Retinal pigment epithelial cell (primary cell): ENCODE results near the gene KIAA1671.
A peak's percentile ranks its signal among the peaks of the same experiment; 100 is the strongest.

Experiments used
- DNase-seq: peaks from one replicate; pipeline ENCODE4 v3.0.0-alpha.2; 2010; ENCODE audit warnings: low read depth
- H3K4me3 ChIP-seq: 2 replicates; pipeline ENCODE4 v1.5.1; 2011; ENCODE audit warnings: mild to moderate bottlenecking, low read length, control low read depth, moderate library complexity
- CTCF ChIP-seq: conservative IDR thresholded peaks from 2 replicates; pipeline ENCODE4 v1.5.1; 2011; ENCODE audit warnings: low read depth, low read length, control low read depth, inconsistent platforms

The KIAA1671 gene

DNA sequence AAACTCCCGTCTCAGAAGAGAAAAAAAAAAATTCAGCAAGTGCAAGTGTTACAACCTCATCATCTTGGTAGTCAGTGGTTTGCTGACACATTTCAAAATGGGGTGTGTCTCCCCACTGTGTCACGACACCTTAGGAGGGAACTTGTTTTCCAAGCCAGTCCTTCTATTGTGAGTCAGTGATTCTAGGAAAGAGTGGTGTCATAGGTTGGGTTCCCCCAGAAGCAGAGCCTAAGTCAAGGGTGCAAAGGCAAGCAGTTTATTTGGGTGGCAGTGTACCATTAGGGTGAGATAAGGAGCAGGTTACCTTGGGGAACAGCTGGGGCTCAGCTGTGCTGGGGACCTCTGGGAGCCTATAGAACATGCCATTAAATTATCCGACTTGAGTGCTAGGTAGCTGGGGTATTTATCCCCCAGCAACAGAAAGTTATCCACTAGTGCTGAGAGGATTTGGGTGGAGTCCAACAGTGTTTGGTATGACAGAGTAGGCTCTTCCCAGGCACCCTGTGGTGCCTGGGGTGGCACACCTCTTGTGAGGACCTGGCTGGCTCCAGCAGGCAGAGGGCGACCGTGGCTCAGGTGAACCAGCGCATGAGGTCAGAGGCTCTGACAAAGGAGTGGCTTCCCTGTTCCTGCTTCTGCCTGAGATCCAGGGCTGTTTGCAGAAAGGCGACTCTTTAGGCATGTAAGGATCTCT is 41.7 kb downstream of the KIAA1671 start:
- no peak overlapping the region for H3K4me3 ChIP-seq
- no peak for DNase-seq
- TF ChIP-seq CTCF: peak; percentile 1

DNA sequence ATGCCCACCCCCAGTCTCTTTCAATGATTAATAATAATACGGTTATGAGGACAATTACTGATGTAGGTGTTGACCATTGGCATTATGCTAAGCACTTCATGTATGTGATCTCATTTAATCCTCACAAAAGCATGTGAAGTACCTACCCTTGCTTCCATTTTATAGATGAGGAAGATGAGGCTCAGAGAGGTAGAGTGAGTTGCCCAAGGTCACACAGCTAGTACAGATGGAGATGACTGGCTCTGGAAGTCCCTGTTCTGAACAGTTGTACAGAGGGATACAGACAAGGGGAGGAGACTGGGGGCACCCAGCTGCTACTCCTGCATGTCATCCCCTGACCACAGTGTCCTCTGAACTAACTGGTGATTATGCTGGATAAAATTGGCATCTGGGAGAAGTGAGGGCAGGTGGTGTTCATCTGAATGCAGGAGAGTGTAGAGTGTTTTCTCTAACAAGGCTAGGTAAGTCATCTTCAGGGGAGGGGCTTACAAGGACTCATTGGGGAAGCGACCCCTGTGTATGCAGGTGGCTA is 43.2 kb downstream of the KIAA1671 start:
- H3K4me3 ChIP-seq: no peak overlapping the region
- TF ChIP-seq CTCF: no peak
- DNase-seq: no peak

- no peak for TF ChIP-seq CTCF
- peak; percentile 41 for DNase-seq
- no peak overlapping the region for H3K4me3 ChIP-seq
These were observed 44.0 kb downstream of the KIAA1671 start for GRCh38 chr22:24996420-24996952.

GRCh38 chr22:24997023-24997422 is 44.5 kb downstream of the KIAA1671 start:
- DNase-seq: no peak
- no peak for TF ChIP-seq CTCF
- H3K4me3 ChIP-seq: no peak overlapping the region

DNA sequence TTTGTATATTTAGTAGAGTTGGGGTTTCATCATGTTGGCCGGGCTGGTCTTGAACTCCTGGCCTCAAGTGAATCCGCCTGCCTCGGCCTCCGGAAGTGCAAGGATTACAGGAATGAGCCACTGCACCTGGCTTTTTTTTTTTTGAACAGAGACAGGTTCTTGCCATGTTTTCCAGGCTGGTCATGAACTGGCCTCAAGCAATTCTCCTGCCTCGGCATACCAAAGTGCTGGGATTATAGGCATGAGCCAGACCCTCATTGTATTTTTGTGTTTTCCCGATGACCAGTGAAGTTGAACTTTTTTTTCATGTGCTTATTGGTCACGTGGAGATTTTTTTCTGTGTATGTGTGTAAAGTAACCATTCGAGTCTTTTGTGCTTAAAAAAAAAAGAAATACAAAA is 48.2 kb downstream of the KIAA1671 start:
- H3K4me3 ChIP-seq: no peak overlapping the region
- TF ChIP-seq CTCF: no peak
- DNase-seq: no peak

GRCh38 chr22:25002241-25002985 is 49.9 kb downstream of the KIAA1671 start:
- H3K4me3 ChIP-seq: no peak overlapping the region
- no peak for DNase-seq
- no peak for TF ChIP-seq CTCF

- no peak for DNase-seq
- H3K4me3 ChIP-seq: no peak overlapping the region
- no peak for TF ChIP-seq CTCF
These were observed 53.8 kb downstream of the KIAA1671 start for GRCh38 chr22:25006354-25006753.
